GM12878 (cell line): ENCODE data around the gene PPIF. TPM values are rescaled to one million over a fixed set of nuclear protein-coding genes. Genes with fewer than 3 reads are reported as not detected.

Experiments
- ATAC-seq: fragments of 200-7000 bp; cut with Tn5 transposase; 3 replicates; pipeline ENCODE4 v1.9.1; 2020; ENCODE audit warnings: mild to moderate bottlenecking, moderate library complexity
- BruUV-seq: library from RNA; stranded (reverse); fragments of 400-500 nt; replicated peaks from 2 replicates; lab custom pipeline; 2021; lab: Mats Ljungman, UMichigan
- CTCF ChIA-PET: fragments of 300-600 bp; sonication (Branson Sonifier 250); formaldehyde crosslinking; extraction: SDS; loops from one replicate; lab custom pipeline; 2021; ENCODE audit warnings: inconsistent platforms; lab: Yijun Ruan, JAX
- POLR2A ChIA-PET: fragments of 350-600 bp; formaldehyde crosslinking; extraction: SDS; loops from one replicate; lab custom pipeline; 2021; ENCODE audit warnings: inconsistent platforms; lab: Charles Lee
- RAD21 ChIA-PET: fragments of 300-600 bp; sonication (Branson Sonifier 250); formaldehyde crosslinking; loops from one replicate; lab custom pipeline; 2023; ENCODE audit warnings: antibody characterized with exemption; ENCODE audit not compliant: unreplicated experiment; lab: Charles Lee
- SMC1A ChIA-PET: fragments of 300-600 bp; sonication (Branson Sonifier 250); formaldehyde crosslinking; loops from one replicate; lab custom pipeline; 2023; ENCODE audit not compliant: unreplicated experiment, uncharacterized antibody; lab: Charles Lee
- DNase-seq: peaks from one replicate; pipeline ENCODE4 v3.0.0-alpha.2; 2011; ENCODE audit warnings: low read depth, low spot score
- FAIRE-seq: peaks from 3 replicates; lab custom pipeline; 2011; peaks lifted over from hg19 to GRCh38; lab: Jason Lieb, UNC
- H2AFZ ChIP-seq: 2 replicates; pipeline ENCODE4 v1.6.0; 2011; ENCODE audit warnings: low read depth, low read length, control low read depth; ENCODE audit not compliant: control insufficient read depth
- H3K27ac ChIP-seq: 2 replicates; pipeline ENCODE4 v1.5.1; 2011; ENCODE audit warnings: control low read depth; ENCODE audit not compliant: control insufficient read depth, insufficient read depth
- H3K27me3 ChIP-seq, 2 experiments: replicated peaks in 1 of 2; 2 replicates each; pipeline versions ENCODE4 v1.6.0 to v1.6.1; 2011; ENCODE audit warnings: low read length in 1 of 2; ENCODE audit not compliant: control insufficient read depth in 2 of 2, insufficient read depth in 2 of 2
- H3K36me3 ChIP-seq, 2 experiments: 2 replicates each; pipeline ENCODE4 v1.5.1; 2011; ENCODE audit warnings: low read length in 1 of 2; ENCODE audit not compliant: control insufficient read depth in 2 of 2, insufficient read depth in 2 of 2
- H3K4me1 ChIP-seq: 2 replicates; pipeline ENCODE4 v1.6.1; 2011; ENCODE audit warnings: mild to moderate bottlenecking, low read length, moderate library complexity, mixed read lengths; ENCODE audit not compliant: control insufficient read depth, insufficient read depth
- H3K4me2 ChIP-seq: 2 replicates; pipeline ENCODE4 v1.6.0; 2011; ENCODE audit warnings: control low read depth; ENCODE audit not compliant: control insufficient read depth, insufficient read depth
- H3K4me3 ChIP-seq: fragments of 200-600 bp; sonication (generic); 2 replicates; pipeline ENCODE4 v1.5.1; 2016
- H3K79me2 ChIP-seq: 2 replicates; pipeline ENCODE4 v1.6.0; 2011; ENCODE audit warnings: low read length; ENCODE audit not compliant: control insufficient read depth, insufficient read depth
- H3K9ac ChIP-seq: 2 replicates; pipeline ENCODE4 v1.8.0; 2011; ENCODE audit warnings: low read length, control low read depth, mixed read lengths; ENCODE audit not compliant: control insufficient read depth, insufficient read depth
- H3K9me3 ChIP-seq: replicated peaks from 3 replicates; pipeline ENCODE4 v1.5.1; 2011; ENCODE audit warnings: mild to moderate bottlenecking, low read length; ENCODE audit not compliant: control insufficient read depth, insufficient read depth
- H4K20me1 ChIP-seq: 2 replicates; pipeline ENCODE4 v1.6.0; 2011; ENCODE audit not compliant: control insufficient read depth, insufficient read depth
- ATF2 ChIP-seq: IDR thresholded peaks from 2 replicates; pipeline ENCODE4 v1.6.1; 2012; ENCODE audit warnings: low read length, inconsistent platforms
- CTCF ChIP-seq, 3 experiments: IDR thresholded peaks in 2 of 3; conservative IDR thresholded peaks in 1 of 3; 2 replicates each; pipeline ENCODE4 v1.5.1; 2011; ENCODE audit warnings: low read depth in 3 of 3, low read length in 3 of 3, mild to moderate bottlenecking in 3 of 3, control low read depth in 2 of 3, moderate library complexity in 2 of 3, inconsistent platforms in 1 of 3, mixed read lengths in 1 of 3; ENCODE audit not compliant: control insufficient read depth in 2 of 3, insufficient read depth in 1 of 3; ENCODE audit errors: extremely low read depth in 1 of 3
- EGR1 ChIP-seq, 2 experiments: IDR thresholded peaks; 1 replicate in 1 of 2; 2 replicates in 1 of 2; pipeline ENCODE4 v1.6.1; 2011 to 2012; ENCODE audit warnings: low read depth in 2 of 2, low read length in 2 of 2, borderline replicate concordance in 1 of 2, mild to moderate bottlenecking in 1 of 2, moderate library complexity in 1 of 2
- FOXM1 ChIP-seq: IDR thresholded peaks from 2 replicates; pipeline ENCODE4 v1.6.1; 2012; ENCODE audit warnings: low read depth, mild to moderate bottlenecking, inconsistent platforms, low read length, moderate library complexity
- JUNB ChIP-seq: IDR thresholded peaks from 2 replicates; pipeline ENCODE4 v1.6.1; 2016; ENCODE audit warnings: antibody characterized with exemption, mild to moderate bottlenecking
- NFIC ChIP-seq: IDR thresholded peaks from 2 replicates; pipeline ENCODE4 v1.6.1; 2012; ENCODE audit warnings: low read depth, mild to moderate bottlenecking, inconsistent platforms, low read length, moderate library complexity
- RB1 ChIP-seq: fragments of 450-650 bp; formaldehyde crosslinking; IDR thresholded peaks from 2 replicates; pipeline ENCODE4 v1.6.1; 2017; ENCODE audit warnings: mild to moderate bottlenecking, borderline replicate concordance
- SMAD1 ChIP-seq: fragments of 450-650 bp; IDR thresholded peaks from 2 replicates; pipeline ENCODE4 v1.6.1; 2018; ENCODE audit warnings: mild to moderate bottlenecking, low read depth; ENCODE audit not compliant: partially characterized antibody
- SPI1 ChIP-seq: IDR thresholded peaks from 2 replicates; pipeline ENCODE4 v1.6.1; 2011; ENCODE audit warnings: low read depth, mild to moderate bottlenecking, low read length, moderate library complexity, borderline replicate concordance; ENCODE audit not compliant: insufficient read depth
- TBL1XR1 ChIP-seq: IDR thresholded peaks from 2 replicates; pipeline ENCODE4 v1.6.1; 2012; ENCODE audit warnings: low read depth, low read length, improper control_type of control experiment
- ZNF622 ChIP-seq: fragments of 450-650 bp; IDR thresholded peaks from 2 replicates; pipeline ENCODE4 v1.6.1; 2017; ENCODE audit warnings: mild to moderate bottlenecking, inconsistent platforms
- WGBS: methylation state at CpG from one replicate; pipeline ENCODE4 v1.1.6; 2016; ENCODE audit warnings: low lambda C conversion rate; ENCODE audit not compliant: insufficient replicate concordance, insufficient coverage; ENCODE audit errors: missing lambda C conversion rate; 5-methylcytosine and 5-hydroxymethylcytosine counted together
- in situ Hi-C: fragments of 300-500 bp; cut with MboI; formaldehyde crosslinking; loops from 9 replicates; pipeline ENCODE4 v1.14.3; 2018; ENCODE audit warnings: mixed read lengths
- intact Hi-C: fragments of 100-400 bp; cut with micrococcal nuclease; formaldehyde crosslinking; loops from one replicate; pipeline ENCODE4 v1.14.2; 2022; ENCODE audit not compliant: unreplicated experiment
- polyA plus RNA-seq, 11 experiments: library from polyadenylated mRNA; depleted of rRNA in 4 of 11; unstranded in 6 of 11; stranded (reverse) in 5 of 11; fragments of >200 nt; fragmentation: Nextera tagmentation in 4 of 11; fragmentation: Illumina TruSeq in 1 of 11; extraction: Ambion mirVana in 4 of 11; extraction: Trizol in 1 of 11; gene quantifications; 1 replicate in 1 of 11; 2 replicates in 10 of 11; pipeline versions ENCODE4 v1.2.1 to v1.2.3, GENCODE V29; 2011 to 2016; ENCODE audit warnings: inconsistent platforms in 2 of 11, missing spikeins in 2 of 11, low read depth in 1 of 11
- total RNA-seq, 4 experiments: library from RNA; depleted of rRNA in 3 of 4; stranded (reverse); fragments of >200 nt in 3 of 4; fragmentation: Illumina TruSeq in 1 of 4; extraction: Trizol in 1 of 4; gene quantifications; 2 replicates each; pipeline versions ENCODE4 v1.2.1 to v1.2.3, GENCODE V29; 2013 to 2021

The PPIF gene
- total and polyA plus RNA-seq, 10 of the 15 experiments (the other 5 are each of a cell fraction or from before 2014, with no cell fraction given) = 28.8 to 180 (median 128) TPM

DNA sequence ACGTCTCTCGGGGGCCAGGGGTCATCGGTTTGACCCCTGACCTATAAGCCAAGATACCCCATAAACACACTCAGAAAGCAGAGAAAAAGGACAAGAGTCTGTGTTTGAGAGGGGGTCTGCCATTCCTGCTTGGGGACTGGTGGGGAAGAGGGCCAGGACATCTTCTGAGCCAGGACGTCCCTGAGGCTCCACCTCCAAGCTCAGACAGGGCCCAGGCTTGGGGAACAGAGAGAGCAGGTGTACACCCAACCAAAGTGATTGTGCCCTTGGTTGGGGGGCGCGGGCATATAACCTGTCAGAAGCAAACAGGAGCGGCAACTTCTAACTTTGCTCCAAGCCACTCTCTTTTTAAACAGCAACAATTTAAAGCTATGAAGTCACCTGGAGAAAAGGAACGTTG lies 33.9 kb upstream of the PPIF start:
- in situ Hi-C loops (no loop called here), intact Hi-C loops (no loop called here)
- H3K27ac ChIP-seq = no peak overlapping the region
- ChIA-PET CTCF (no interaction called here), SMC1A (interaction anchor here (1.1 kb wide), 1 partner anchor 34 kb away, joined by 3 read pairs; the partner anchor contains the start of gene PPIF), RAD21 (no interaction called here), POLR2A (no interaction called here)
- H3K36me3 ChIP-seq = peaks cover 5 to 30% of the 10 kb centered on the region in 2 experiments; a peak in 3 of 4 replicates
- no peak for TF ChIP-seq NFIC
- TF ChIP-seq FOXM1 = no peak
- TF ChIP-seq CTCF (IDR thresholded peaks at IDR 0.05 in 2 of 3, conservative IDR thresholded peaks at IDR 0.05 in 1 of 3; ENCODE audit: control insufficient read depth in 2 of 3, extremely low read depth in 1 of 3, insufficient read depth in 1 of 3, low read depth in 3 of 3, low read length in 3 of 3) = no peak
- no peak for TF ChIP-seq EGR1 (IDR thresholded peaks at IDR 0.05; ENCODE audit: borderline replicate concordance in 1 of 2, low read depth in 2 of 2, low read length in 2 of 2)
- TF ChIP-seq SMAD1 = no peak
- TF ChIP-seq SPI1 = no peak
- TF ChIP-seq ATF2 = no peak
- no peak for TF ChIP-seq ZNF622
- TF ChIP-seq TBL1XR1 = no peak
- no peak for TF ChIP-seq RB1
- no peak for TF ChIP-seq JUNB
- H3K4me1 ChIP-seq = peaks cover 22% of the 10 kb centered on the region
- H3K4me2 ChIP-seq = no peak overlapping the region
- no peaks in the 10 kb centered on the region for H3K9me3 ChIP-seq
- no peak overlapping the region for H2AFZ ChIP-seq
- no peak for ATAC-seq
- no peak for FAIRE-seq
- no peaks in the 10 kb centered on the region for H3K79me2 ChIP-seq
- no peaks in the 10 kb centered on the region for H4K20me1 ChIP-seq
- WGBS = 88% methylated on average over 8 of the region's 8 CpGs
- H3K27me3 ChIP-seq = no peaks in the 10 kb centered on the region
- BruUV-seq = no TSS peak
- H3K9ac ChIP-seq = no peak overlapping the region
- H3K4me3 ChIP-seq = no peak overlapping the region
- no peak for DNase-seq
